Ovary (tissue), 3 donors: Measurements from ENCODE around the gene FARP1.

Source experiments
- CTCF ChIP-seq, 3 donors: fragments of 450-650 bp in 2 of 3; fragments of 200-600 bp in 1 of 3; IDR thresholded peaks; one replicate each; pipeline versions ENCODE4 v1.5.1 to v1.8.0; 2016 to 2022; ENCODE audit warnings: antibody characterized with exemption in 3 of 3, mild to moderate bottlenecking in 1 of 3
- EP300 ChIP-seq: sonication (generic); formaldehyde crosslinking; IDR thresholded peaks from one replicate; pipeline ENCODE4 v1.6.1; 2017; ENCODE audit warnings: antibody characterized with exemption
- POLR2A ChIP-seq: fragments of 450-650 bp; IDR thresholded peaks from one replicate; pipeline ENCODE4 v1.6.1; 2017; ENCODE audit warnings: antibody characterized with exemption, mild to moderate bottlenecking, moderate library complexity
- donor health status: DM: no; HTN: no; CAD: no.

GRCh38 chr13:98345107-98345935, 202.4 kb downstream of the FARP1 start:
- TF ChIP-seq EP300 (no peak), CTCF (IDR thresholded peaks at IDR 0.05) (no peak), POLR2A (no peak)
